Nephron progenitor cell (in vitro differentiated cells): ENCODE data around the gene RASGEF1C.

Experiments used
- DNase-seq: peaks from one replicate; pipeline ENCODE4 v3.0.0; 2021
- H3K27ac Mint-ChIP-seq: 2 replicates; pipeline ENCODE4 v1.8.0; 2021; ENCODE audit warnings: mild to moderate bottlenecking, moderate library complexity, mixed read lengths
- H3K27me3 Mint-ChIP-seq: 2 replicates; pipeline ENCODE4 v1.8.0; 2021; ENCODE audit warnings: mild to moderate bottlenecking, low read depth, mixed read lengths; ENCODE audit not compliant: poor library complexity
- H3K36me3 Mint-ChIP-seq: 2 replicates; pipeline ENCODE4 v1.8.0; 2021; ENCODE audit warnings: low read depth, mixed read lengths
- H3K4me1 Mint-ChIP-seq: 2 replicates; pipeline ENCODE4 v1.8.0; 2021; ENCODE audit warnings: mixed read lengths
- H3K4me3 Mint-ChIP-seq: 2 replicates; pipeline ENCODE4 v1.8.0; 2021; ENCODE audit warnings: mild to moderate bottlenecking, moderate library complexity, mixed read lengths
- H3K9me3 Mint-ChIP-seq: 2 replicates; pipeline ENCODE4 v1.8.0; 2021; ENCODE audit warnings: mild to moderate bottlenecking, moderate library complexity, mixed read lengths
- TF ChIP-seq, protein P1 (sequence below): fragments of 200-600 bp; sonication (generic); IDR thresholded peaks from 2 replicates; pipeline ENCODE4 v1.5.0; 2021; ENCODE audit warnings: antibody characterized with exemption

Gene RASGEF1C

GRCh38 chr5:180222056-180222455, 13.0 kb upstream of the RASGEF1C start:
- Mint-ChIP-seq H3K27me3 (peaks cover 8% of the 10 kb centered on the region), H3K4me3 (no peak overlapping the region), H3K27ac (no peak overlapping the region), H3K4me1 (no peaks in the 10 kb centered on the region), H3K9me3 (peaks cover 86% of the 10 kb centered on the region), H3K36me3 (peaks cover 44% of the 10 kb centered on the region)
- DNase-seq: no peak
- TF ChIP-seq, protein P1, sequence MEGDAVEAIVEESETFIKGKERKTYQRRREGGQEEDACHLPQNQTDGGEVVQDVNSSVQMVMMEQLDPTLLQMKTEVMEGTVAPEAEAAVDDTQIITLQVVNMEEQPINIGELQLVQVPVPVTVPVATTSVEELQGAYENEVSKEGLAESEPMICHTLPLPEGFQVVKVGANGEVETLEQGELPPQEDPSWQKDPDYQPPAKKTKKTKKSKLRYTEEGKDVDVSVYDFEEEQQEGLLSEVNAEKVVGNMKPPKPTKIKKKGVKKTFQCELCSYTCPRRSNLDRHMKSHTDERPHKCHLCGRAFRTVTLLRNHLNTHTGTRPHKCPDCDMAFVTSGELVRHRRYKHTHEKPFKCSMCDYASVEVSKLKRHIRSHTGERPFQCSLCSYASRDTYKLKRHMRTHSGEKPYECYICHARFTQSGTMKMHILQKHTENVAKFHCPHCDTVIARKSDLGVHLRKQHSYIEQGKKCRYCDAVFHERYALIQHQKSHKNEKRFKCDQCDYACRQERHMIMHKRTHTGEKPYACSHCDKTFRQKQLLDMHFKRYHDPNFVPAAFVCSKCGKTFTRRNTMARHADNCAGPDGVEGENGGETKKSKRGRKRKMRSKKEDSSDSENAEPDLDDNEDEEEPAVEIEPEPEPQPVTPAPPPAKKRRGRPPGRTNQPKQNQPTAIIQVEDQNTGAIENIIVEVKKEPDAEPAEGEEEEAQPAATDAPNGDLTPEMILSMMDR: no peak

DNA sequence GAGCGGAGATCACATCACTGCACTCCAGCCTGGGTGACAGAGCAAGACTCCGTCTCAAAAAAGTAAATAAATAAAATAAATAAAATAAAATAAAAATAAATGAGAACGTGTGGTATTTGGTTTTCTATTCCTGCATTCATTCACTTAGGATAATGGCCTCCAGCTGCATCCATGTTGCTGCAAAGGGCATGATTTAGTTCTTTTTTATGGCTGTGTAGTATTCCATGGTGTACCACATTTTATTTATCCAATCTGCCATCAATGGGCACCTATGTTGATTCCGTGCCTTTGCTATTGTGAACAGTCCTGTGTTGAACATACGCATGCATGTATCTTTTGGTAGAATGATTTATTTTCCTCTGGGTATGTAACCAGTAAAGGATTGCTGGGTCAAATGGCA, 8.8 kb upstream of the RASGEF1C start:
- H3K9me3 Mint-ChIP-seq: peaks cover 61% of the 10 kb centered on the region

DNA sequence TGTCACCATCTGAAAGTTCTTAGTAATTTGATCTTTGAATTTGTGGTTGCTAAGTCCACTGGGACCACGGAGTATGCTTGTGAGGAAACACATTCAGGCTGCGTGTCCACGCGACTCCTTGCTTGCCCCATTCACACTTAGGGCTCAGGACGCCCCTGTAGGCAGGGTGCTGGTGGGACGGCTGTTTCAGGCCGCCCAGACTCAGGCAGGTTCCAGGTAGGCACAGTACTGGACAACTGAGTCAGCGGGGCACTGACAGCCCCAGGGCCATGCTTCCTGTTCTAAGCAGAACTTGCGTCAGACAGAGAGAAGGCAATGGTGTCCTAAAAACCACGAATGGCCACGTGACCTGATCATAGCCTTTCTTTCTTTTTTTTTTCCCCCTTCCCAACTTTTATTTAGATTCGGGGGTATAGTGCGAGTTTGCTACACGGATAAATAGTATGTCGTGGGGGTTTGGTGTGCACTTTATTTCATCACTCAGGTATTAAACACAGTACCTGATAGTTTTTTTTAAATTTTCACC, 7.7 kb upstream of the RASGEF1C start:
- H3K9me3 Mint-ChIP-seq: peaks cover 50% of the 10 kb centered on the region

More for the DNA sequence above, 8.8 kb upstream of the RASGEF1C start:
- DNase-seq: no peak
- peaks cover 12% of the 10 kb centered on the region for H3K27me3 Mint-ChIP-seq
- H3K4me1 Mint-ChIP-seq: no peaks in the 10 kb centered on the region
- H3K27ac Mint-ChIP-seq: no peak overlapping the region
- H3K4me3 Mint-ChIP-seq: no peak overlapping the region
- TF ChIP-seq, protein P1: no peak
- H3K36me3 Mint-ChIP-seq: peaks cover 9% of the 10 kb centered on the region

GRCh38 chr5:180215783-180216630, 7.0 kb upstream of the RASGEF1C start:
- no peaks in the 10 kb centered on the region for H3K36me3 Mint-ChIP-seq
- TF ChIP-seq, protein P1: no peak
- no peak overlapping the region for H3K27ac Mint-ChIP-seq
- no peak for DNase-seq
- no peak overlapping the region for H3K4me3 Mint-ChIP-seq
- H3K4me1 Mint-ChIP-seq: no peaks in the 10 kb centered on the region
- peaks cover 48% of the 10 kb centered on the region for H3K9me3 Mint-ChIP-seq
- H3K27me3 Mint-ChIP-seq: peaks cover 11% of the 10 kb centered on the region

More for the DNA sequence above, 7.7 kb upstream of the RASGEF1C start:
- TF ChIP-seq, protein P1: no peak
- H3K4me1 Mint-ChIP-seq: no peaks in the 10 kb centered on the region
- H3K27me3 Mint-ChIP-seq: peaks cover 12% of the 10 kb centered on the region
- H3K36me3 Mint-ChIP-seq: no peaks in the 10 kb centered on the region
- no peak overlapping the region for H3K4me3 Mint-ChIP-seq
- DNase-seq: no peak
- no peak overlapping the region for H3K27ac Mint-ChIP-seq

DNA sequence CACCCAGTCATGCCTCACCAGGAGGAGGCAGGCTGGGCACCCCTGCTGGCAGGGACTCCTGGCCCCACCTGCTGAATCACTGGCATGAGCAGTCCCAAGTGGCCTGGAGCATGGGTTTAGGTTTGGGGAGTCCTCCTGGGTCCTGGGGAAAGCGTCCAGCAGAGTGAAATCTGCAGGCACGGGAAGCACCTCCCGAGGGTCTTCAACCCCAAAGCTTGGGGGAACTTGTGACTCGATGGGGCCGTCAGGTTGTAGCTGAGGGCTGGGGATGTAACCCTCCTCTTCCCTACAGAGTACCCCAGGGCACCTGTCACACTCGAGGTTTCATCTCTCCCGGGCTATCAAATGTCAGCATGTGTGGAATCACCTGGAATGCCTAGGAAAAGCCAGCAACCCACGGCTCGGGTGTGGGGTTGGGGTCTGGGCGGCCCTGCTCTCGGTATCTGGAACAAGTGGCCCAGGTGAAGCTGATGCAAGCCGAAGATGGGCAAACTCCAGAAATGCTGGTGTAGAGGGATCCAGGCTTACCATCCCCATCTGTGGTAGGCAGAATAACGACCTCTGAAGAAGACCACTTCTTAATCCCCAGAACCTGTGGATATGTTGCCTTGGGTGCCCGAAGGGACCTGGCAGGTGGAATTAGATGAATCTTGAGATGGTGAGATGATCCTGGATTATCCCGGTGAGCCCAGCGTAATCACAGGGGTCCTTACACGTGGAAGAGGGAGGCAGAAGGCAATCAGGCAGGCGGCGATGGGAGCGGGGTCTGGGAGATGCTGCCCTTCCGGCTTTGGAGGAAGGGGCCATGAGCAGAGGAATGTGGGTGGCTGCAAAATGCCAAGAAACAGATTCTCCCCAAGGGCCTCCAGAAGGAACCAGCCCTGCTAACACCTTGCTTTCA, 6.1 kb upstream of the RASGEF1C start:
- H3K27me3 Mint-ChIP-seq: peaks cover 17% of the 10 kb centered on the region
- H3K9me3 Mint-ChIP-seq: peaks cover 40% of the 10 kb centered on the region
- H3K36me3 Mint-ChIP-seq: no peaks in the 10 kb centered on the region
- DNase-seq: no peak
- TF ChIP-seq, protein P1: no peak
- peaks cover 4% of the 10 kb centered on the region for H3K4me1 Mint-ChIP-seq
- H3K27ac Mint-ChIP-seq: no peak overlapping the region
- no peak overlapping the region for H3K4me3 Mint-ChIP-seq
